Measurements from ENCODE around the gene AMPD1.

The AMPD1 gene

DNA sequence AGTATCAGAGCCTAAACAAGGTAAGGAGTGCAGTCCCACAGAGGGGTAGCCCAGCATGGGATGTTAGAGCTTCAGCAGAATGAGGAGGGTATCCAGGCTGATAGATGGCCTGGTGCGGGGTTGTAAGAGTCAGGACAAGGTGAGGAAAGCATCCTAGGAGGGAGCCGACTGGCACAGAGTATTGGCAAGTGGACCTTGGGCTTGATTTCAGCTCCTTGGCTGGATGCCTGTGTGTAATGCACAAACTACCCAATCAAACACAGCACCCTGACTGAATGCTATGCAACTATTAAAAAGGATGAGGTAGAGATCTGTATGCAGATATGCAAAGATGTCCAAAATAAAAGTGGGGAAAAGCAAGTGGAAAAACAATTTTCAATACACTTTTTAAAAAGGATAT is 43.5 kb downstream of the AMPD1 start:
- H3K4me3 ChIP-seq (ENCODE audit: low read length), result no peak overlapping the region
- DNase-seq (ENCODE audit: low read depth), result no peak
- TF ChIP-seq, protein P1, sequence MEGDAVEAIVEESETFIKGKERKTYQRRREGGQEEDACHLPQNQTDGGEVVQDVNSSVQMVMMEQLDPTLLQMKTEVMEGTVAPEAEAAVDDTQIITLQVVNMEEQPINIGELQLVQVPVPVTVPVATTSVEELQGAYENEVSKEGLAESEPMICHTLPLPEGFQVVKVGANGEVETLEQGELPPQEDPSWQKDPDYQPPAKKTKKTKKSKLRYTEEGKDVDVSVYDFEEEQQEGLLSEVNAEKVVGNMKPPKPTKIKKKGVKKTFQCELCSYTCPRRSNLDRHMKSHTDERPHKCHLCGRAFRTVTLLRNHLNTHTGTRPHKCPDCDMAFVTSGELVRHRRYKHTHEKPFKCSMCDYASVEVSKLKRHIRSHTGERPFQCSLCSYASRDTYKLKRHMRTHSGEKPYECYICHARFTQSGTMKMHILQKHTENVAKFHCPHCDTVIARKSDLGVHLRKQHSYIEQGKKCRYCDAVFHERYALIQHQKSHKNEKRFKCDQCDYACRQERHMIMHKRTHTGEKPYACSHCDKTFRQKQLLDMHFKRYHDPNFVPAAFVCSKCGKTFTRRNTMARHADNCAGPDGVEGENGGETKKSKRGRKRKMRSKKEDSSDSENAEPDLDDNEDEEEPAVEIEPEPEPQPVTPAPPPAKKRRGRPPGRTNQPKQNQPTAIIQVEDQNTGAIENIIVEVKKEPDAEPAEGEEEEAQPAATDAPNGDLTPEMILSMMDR (conservative IDR thresholded peaks at IDR 0.05; ENCODE audit: low read length), result no peak

DNA sequence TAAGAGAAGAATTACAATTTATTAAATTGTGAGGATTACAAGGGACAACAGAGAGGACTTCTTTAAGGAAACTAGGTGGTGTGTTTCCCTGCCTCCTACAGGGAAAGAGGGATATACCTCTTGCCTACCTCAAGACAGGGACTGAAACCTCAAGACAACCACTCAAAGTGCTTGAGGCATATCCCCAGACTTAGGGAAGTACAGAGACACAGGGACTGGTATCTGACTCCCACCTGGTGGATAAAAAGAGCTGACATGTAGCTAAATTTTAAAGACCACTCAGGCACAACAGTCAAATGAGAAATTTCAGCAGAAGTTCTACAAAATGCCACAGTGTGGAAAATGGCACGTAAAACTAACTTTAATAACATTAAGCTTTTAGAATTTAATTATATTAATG is 46.8 kb downstream of the AMPD1 start:
- no peak for DNase-seq (ENCODE audit: low read depth)
- TF ChIP-seq, protein P1 (conservative IDR thresholded peaks at IDR 0.05; ENCODE audit: low read length), result no peak
- no peak overlapping the region for H3K4me3 ChIP-seq (ENCODE audit: low read length)

DNA sequence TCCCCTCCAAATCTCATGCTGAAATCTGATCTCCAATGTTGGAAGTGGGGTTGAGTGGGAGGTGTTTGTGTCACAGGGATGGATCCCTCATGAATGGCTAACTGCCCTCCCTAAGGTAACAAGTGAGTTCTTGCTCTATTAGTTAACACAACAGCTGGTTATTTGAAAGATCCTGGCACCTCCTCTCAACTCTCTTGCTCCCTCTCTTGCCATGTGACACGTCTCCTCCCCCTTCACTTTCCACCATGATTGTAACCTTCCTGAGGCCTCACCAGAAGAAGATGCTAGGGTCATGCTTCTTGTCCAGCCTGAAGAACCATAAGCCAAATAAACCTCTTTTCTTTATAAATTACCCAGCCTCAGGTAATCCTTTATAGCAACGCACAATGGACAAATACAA is 54.0 kb downstream of the AMPD1 start:
- DNase-seq (ENCODE audit: low read depth), result no peak
- no peak overlapping the region for H3K4me3 ChIP-seq (ENCODE audit: low read length)
- TF ChIP-seq, protein P1 (conservative IDR thresholded peaks at IDR 0.05; ENCODE audit: low read length), result no peak

DNA sequence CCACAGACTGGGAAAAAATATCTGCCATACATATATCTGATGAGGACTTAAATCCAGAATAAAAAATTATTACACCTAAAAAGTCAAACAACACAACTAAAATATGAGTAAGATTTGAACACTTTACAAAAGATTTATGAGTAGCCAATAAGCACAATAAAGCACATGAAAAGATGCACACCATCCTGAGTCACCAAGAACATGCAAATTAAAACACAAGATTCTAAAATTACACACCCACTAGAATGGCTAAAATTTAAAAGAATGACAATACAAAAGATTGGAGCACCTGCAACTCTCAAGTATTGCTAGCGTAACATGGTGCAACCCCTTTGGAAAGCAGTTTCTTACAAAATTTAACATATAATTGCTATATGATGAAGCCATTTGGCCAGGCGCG is 56.4 kb downstream of the AMPD1 start:
- DNase-seq (ENCODE audit: low read depth), result no peak
- no peak overlapping the region for H3K4me3 ChIP-seq (ENCODE audit: low read length)
- TF ChIP-seq, protein P1 (conservative IDR thresholded peaks at IDR 0.05; ENCODE audit: low read length), result no peak

DNA sequence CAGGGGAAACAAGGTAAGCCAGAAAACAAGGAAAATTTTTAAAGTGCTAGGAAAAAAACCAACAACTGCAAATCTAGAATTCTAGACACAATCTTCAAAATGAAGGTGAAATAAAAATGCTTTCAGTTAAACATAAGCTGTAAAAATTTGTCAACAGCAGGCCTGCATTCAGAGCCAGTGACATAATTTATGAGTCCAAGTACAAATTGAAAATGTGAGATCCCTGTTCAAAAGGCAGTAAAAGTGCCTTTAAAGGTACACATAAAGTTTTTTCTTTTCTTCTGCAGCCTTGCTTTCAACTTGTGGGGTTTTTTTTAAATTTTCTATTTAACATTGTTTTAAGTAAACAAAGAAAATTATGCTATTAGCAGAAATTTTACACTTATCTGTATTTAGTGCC is 62.9 kb downstream of the AMPD1 start:
- TF ChIP-seq, protein P1 (conservative IDR thresholded peaks at IDR 0.05; ENCODE audit: low read length), result no peak
- DNase-seq (ENCODE audit: low read depth), result no peak

DNA sequence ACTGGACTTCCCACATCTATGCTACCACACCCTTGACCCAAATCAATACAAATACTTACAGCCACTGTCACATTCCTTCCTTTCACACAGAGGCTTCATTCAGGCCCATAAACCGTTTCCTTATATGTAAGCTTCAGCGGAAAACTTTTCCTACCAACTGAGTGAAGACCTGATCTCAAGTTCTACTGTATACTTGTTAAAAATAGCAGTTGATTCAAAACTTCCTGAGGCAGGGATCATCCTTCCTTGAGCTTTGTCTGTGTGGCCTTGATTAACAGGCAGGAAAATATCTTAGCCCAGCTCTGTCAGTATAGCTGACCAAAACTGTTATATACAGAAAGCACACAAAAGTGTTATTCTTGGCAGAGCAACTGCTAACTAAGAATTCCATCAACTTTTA is 68.2 kb downstream of the AMPD1 start:
- TF ChIP-seq, protein P1 (conservative IDR thresholded peaks at IDR 0.05; ENCODE audit: low read length), result no peak
- DNase-seq (ENCODE audit: low read depth), result no peak
- no peak overlapping the region for H3K4me3 ChIP-seq (ENCODE audit: low read length)

More for the DNA sequence above, 62.9 kb downstream of the AMPD1 start:
- no peak overlapping the region for H3K4me3 ChIP-seq (ENCODE audit: low read length)

DNA sequence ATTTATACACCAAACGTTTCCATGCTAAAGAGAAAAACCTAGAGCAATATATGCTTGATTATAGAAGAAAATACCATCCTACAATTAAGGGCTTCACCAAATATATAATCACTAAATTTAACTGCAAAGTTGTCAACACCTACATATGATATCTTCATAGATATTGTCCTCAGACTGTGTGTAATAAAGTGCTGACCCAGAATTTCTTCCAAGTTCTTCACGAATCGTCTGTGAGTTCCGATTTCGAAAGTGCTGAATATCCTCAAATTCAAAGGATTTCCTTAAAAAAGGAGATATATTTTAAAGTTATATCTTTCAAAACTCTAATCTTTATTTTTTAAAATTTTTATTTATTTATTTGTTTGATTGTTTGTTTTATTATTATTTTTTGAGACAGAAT is 72.0 kb downstream of the AMPD1 start:
- no peak overlapping the region for H3K4me3 ChIP-seq (ENCODE audit: low read length)
- TF ChIP-seq, protein P1 (conservative IDR thresholded peaks at IDR 0.05; ENCODE audit: low read length), result no peak
- DNase-seq (ENCODE audit: low read depth), result no peak

Data from AG10803 (cell line).